ENCODE results near the gene STAT5A. TPM values are rescaled to one million over a fixed set of nuclear protein-coding genes. Genes with fewer than 3 reads are reported as not detected.
A peak's percentile ranks its signal among the peaks of the same experiment; 100 is the strongest.

STAT5A gene
- polyA plus RNA-seq, 1 experiment, result 5.3 TPM

- peak; percentile 64 for DNase-seq (ENCODE audit: low read depth, low spot score)
- ChIA-PET POLR2A (interaction anchor here (1.4 to 1.7 kb wide), 3 partner anchors 63 to 98 kb away, joined by 3 to 9 read pairs (median 3); partner anchors contain the start of genes CAVIN1 and STAT3), CTCF (interaction anchor here (0.6 to 3.6 kb wide), 9 partner anchors 12 to 202 kb away, joined by 3 to 16 read pairs (median 5); no protein-coding TSS in a partner anchor)
- Histone ChIP-seq H3K27me3 (ENCODE audit: control insufficient read depth, insufficient read depth, low read length) (no peaks in the 10 kb centered on the region), H3K9me3 (ENCODE audit: control insufficient read depth, insufficient read depth, low read length) (no peaks in the 10 kb centered on the region), H3K4me3 (ENCODE audit: low read depth, low read length) (no peak overlapping the region), H3K27ac (ENCODE audit: low read depth, low read length) (peak overlapping the region; percentile 65)
- peak; percentile 16; the same call in 1 of the 2 replicates for TF ChIP-seq CTCF (IDR thresholded peaks at IDR 0.05; ENCODE audit: low read depth, low read length)
Measured at GRCh38 chr17:42325026-42325425, 36.7 kb downstream of the STAT5A start.

DNA sequence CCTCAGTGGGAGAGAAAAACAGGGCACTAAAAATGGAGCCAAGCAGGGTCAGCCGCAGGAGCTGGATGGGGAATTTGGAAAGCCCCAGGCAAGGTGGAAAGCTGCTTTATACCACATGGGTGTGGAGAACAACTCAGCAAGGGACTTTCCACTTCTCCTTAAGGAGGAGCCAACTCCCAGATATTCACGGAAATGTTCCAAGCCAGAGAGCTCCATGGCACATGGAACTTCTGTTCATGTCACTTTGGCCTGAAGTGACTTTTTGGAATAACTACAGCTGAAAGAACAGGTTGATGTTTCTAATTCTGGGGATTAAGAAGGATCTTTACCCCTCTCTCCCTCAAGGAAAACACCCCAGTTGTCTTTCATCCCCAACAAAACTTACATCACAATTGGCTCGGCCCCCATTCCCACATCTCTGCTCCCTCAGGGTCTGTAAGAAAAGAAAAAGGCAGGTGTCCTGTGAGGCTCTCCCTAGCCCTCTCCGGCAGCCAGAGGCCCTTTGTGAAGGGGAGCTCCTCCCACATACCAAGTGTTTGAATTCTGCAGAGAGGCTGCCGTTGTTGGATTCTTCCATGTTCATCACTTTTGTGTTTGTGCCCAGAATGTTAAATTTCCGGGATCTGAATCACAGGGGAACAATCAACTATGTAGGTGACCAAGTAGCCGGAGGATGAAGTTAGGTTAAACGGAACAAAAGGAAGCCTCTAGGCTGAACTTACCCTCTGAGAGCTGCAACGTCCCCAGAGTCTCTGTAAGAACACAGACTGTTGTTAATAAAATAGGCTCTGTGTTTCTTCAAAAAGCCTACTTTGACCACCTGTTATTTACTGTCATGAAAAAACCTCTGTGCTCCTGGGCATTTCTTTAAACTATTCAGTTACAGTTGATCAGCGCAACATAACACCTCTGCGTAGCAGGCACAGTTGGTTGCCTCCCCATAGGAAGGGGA, 41.0 kb downstream of the STAT5A start:
- Histone ChIP-seq H3K4me3 (ENCODE audit: low read depth, low read length) (no peak overlapping the region), H3K27me3 (ENCODE audit: control insufficient read depth, insufficient read depth, low read length) (no peaks in the 10 kb centered on the region), H3K9me3 (ENCODE audit: control insufficient read depth, insufficient read depth, low read length) (no peaks in the 10 kb centered on the region), H3K27ac (ENCODE audit: low read depth, low read length) (peak overlapping the region; percentile 89)
- TF ChIP-seq CTCF (IDR thresholded peaks at IDR 0.05; ENCODE audit: low read depth, low read length), result no peak
- POLR2A ChIA-PET, result interaction anchor here (0.6 to 1.2 kb wide), 4 partner anchors 10 to 1865 kb away, joined by 3 to 9 read pairs (median 3); no protein-coding TSS in a partner anchor
- CTCF ChIA-PET, result interaction anchor here (1.1 to 1.7 kb wide), 3 partner anchors 76 to 198 kb away, joined by 3 to 6 read pairs (median 4); no protein-coding TSS in a partner anchor
- DNase-seq (ENCODE audit: low read depth, low spot score), result peak; percentile 27

GRCh38 chr17:42333053-42333452, 44.8 kb downstream of the STAT5A start:
- no peak overlapping the region for H3K4me3 ChIP-seq (ENCODE audit: low read depth, low read length)
- POLR2A ChIA-PET, result no interaction called here
- CTCF ChIA-PET, result interaction anchor here (1.2 kb wide), 1 partner anchor 9 kb away, joined by 4 read pairs; no protein-coding TSS in a partner anchor

DNA sequence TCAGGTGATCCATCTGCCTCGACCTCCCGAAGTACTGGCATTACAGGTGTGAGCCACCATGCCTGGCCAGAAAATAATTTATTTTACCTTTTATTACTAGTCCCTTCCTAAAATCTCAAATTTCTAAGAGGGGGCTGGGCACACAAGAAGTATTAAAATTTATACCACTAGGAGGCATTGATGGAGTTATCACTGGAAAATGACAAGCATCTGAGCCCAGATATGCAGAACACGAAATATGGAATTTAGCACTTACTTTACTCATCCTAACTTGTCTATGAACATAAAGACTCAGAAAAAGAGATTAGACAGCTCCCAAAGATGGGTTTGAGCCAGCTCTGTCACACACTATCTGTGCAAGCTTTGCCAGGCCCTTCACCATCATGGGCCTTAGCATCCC, 46.4 kb downstream of the STAT5A start:
- DNase-seq (ENCODE audit: low read depth, low spot score), result no peak
- POLR2A ChIA-PET, result interaction anchor here (0.6 kb wide), 1 partner anchor 88 kb away, joined by 4 read pairs; the partner anchor contains the start of gene CAVIN1
- CTCF ChIA-PET, result interaction anchor here (0.6 to 1.9 kb wide), 3 partner anchors 12 to 126 kb away, joined by 3 to 8 read pairs (median 3); no protein-coding TSS in a partner anchor
- H3K27ac ChIP-seq (ENCODE audit: low read depth, low read length), result no peak overlapping the region
- H3K4me3 ChIP-seq (ENCODE audit: low read depth, low read length), result no peak overlapping the region
- H3K9me3 ChIP-seq (ENCODE audit: control insufficient read depth, insufficient read depth, low read length), result no peaks in the 10 kb centered on the region
- H3K27me3 ChIP-seq (ENCODE audit: control insufficient read depth, insufficient read depth, low read length), result no peaks in the 10 kb centered on the region
- 0 out of 2 replicates have a peak, but pooled peaks have one; percentile 22 for TF ChIP-seq CTCF (IDR thresholded peaks at IDR 0.05; ENCODE audit: low read depth, low read length)

More at GRCh38 chr17:42333053-42333452, 44.8 kb downstream of the STAT5A start:
- no peak for TF ChIP-seq CTCF (IDR thresholded peaks at IDR 0.05; ENCODE audit: low read depth, low read length)
- H3K27ac ChIP-seq (ENCODE audit: low read depth, low read length), result no peak overlapping the region
- H3K9me3 ChIP-seq (ENCODE audit: control insufficient read depth, insufficient read depth, low read length), result no peaks in the 10 kb centered on the region
- no peak for DNase-seq (ENCODE audit: low read depth, low spot score)
- no peaks in the 10 kb centered on the region for H3K27me3 ChIP-seq (ENCODE audit: control insufficient read depth, insufficient read depth, low read length)
